ENCODE data around the gene PACSIN2.

- TF ChIP-seq SP4 (CRISPR knock-in tag; IDR thresholded peaks at IDR 0.05) = no peak
- TF ChIP-seq CREB1 (IDR thresholded peaks at IDR 0.05) = no peak
- TF ChIP-seq CREB1 (CRISPR knock-in tag; IDR thresholded peaks at IDR 0.05) = no peak
- TF ChIP-seq, protein P1, sequence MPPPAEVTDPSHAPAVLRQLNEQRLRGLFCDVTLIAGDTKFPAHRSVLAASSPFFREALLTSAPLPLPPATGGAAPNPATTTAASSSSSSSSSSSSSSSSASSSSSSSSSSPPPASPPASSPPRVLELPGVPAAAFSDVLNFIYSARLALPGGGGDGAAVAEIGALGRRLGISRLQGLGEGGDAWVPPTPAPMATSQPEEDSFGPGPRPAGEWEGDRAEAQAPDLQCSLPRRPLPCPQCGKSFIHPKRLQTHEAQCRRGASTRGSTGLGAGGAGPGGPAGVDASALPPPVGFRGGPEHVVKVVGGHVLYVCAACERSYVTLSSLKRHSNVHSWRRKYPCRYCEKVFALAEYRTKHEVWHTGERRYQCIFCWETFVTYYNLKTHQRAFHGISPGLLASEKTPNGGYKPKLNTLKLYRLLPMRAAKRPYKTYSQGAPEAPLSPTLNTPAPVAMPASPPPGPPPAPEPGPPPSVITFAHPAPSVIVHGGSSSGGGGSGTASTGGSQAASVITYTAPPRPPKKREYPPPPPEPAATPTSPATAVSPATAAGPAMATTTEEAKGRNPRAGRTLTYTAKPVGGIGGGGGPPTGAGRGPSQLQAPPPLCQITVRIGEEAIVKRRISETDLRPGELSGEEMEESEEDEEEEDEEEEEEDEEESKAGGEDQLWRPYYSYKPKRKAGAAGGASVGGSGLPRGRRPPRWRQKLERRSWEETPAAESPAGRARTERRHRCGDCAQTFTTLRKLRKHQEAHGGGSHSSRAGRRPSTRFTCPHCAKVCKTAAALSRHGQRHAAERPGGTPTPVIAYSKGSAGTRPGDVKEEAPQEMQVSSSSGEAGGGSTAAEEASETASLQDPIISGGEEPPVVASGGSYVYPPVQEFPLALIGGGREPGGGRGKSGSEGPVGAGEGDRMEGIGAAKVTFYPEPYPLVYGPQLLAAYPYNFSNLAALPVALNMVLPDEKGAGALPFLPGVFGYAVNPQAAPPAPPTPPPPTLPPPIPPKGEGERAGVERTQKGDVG (CRISPR knock-in tag; IDR thresholded peaks at IDR 0.05; ENCODE audit: borderline replicate concordance) = no peak
- TF ChIP-seq ZNF382 (CRISPR knock-in tag; IDR thresholded peaks at IDR 0.05; ENCODE audit: borderline replicate concordance) = no peak
- TF ChIP-seq, protein P2, sequence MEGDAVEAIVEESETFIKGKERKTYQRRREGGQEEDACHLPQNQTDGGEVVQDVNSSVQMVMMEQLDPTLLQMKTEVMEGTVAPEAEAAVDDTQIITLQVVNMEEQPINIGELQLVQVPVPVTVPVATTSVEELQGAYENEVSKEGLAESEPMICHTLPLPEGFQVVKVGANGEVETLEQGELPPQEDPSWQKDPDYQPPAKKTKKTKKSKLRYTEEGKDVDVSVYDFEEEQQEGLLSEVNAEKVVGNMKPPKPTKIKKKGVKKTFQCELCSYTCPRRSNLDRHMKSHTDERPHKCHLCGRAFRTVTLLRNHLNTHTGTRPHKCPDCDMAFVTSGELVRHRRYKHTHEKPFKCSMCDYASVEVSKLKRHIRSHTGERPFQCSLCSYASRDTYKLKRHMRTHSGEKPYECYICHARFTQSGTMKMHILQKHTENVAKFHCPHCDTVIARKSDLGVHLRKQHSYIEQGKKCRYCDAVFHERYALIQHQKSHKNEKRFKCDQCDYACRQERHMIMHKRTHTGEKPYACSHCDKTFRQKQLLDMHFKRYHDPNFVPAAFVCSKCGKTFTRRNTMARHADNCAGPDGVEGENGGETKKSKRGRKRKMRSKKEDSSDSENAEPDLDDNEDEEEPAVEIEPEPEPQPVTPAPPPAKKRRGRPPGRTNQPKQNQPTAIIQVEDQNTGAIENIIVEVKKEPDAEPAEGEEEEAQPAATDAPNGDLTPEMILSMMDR (CRISPR knock-in tag; IDR thresholded peaks at IDR 0.05) = no peak
- no peak for TF ChIP-seq HDAC1 (CRISPR knock-in tag; IDR thresholded peaks at IDR 0.05)
- TF ChIP-seq, protein P3, sequence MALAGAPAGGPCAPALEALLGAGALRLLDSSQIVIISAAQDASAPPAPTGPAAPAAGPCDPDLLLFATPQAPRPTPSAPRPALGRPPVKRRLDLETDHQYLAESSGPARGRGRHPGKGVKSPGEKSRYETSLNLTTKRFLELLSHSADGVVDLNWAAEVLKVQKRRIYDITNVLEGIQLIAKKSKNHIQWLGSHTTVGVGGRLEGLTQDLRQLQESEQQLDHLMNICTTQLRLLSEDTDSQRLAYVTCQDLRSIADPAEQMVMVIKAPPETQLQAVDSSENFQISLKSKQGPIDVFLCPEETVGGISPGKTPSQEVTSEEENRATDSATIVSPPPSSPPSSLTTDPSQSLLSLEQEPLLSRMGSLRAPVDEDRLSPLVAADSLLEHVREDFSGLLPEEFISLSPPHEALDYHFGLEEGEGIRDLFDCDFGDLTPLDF (CRISPR knock-in tag; IDR thresholded peaks at IDR 0.05) = no peak
- no peak for TF ChIP-seq NFRKB (IDR thresholded peaks at IDR 0.05)
These were observed 88.8 kb downstream of the PACSIN2 start for GRCh38 chr22:42926104-42926503.
